Esophagus squamous epithelium (tissue), 5 donors: ENCODE results near the gene DOHH. TPM values are rescaled to one million over a fixed set of nuclear protein-coding genes. Genes with fewer than 3 reads are reported as not detected.
A peak's percentile ranks its signal among the peaks of the same experiment; 100 is the strongest.

Source experiments
- DNase-seq: peaks from one replicate; lab custom pipeline; 2025; lab: John Stamatoyannopoulos, UW
- H3K27ac ChIP-seq, 4 donors: fragments of 200-600 bp; sonication (generic); one replicate each; pipeline ENCODE4 v1.5.1; 2016 to 2019; ENCODE audit warnings: mild to moderate bottlenecking in 1 of 4
- H3K27me3 ChIP-seq, 4 donors: fragments of 200-600 bp; sonication (generic); 1 replicate in 3 of 4; 2 replicates in 1 of 4; pipeline versions ENCODE4 v1.5.1 to v1.6.0; 2017 to 2021; ENCODE audit warnings: antibody characterized with exemption in 1 of 4
- H3K36me3 ChIP-seq, 3 donors: fragments of 200-600 bp; sonication (generic); one replicate each; pipeline ENCODE4 v1.5.1; 2016 to 2019
- H3K4me1 ChIP-seq, 3 donors: fragments of 200-600 bp; sonication (generic); one replicate each; pipeline ENCODE4 v1.5.1; 2017 to 2019
- H3K4me3 ChIP-seq, 4 donors: fragments of 200-600 bp; sonication (generic); 1 replicate in 3 of 4; 2 replicates in 1 of 4; pipeline ENCODE4 v1.5.1; 2016 to 2019; ENCODE audit warnings: mild to moderate bottlenecking in 2 of 4, moderate library complexity in 1 of 4
- H3K9me3 ChIP-seq, 3 donors: fragments of 200-600 bp; sonication (generic); one replicate each; pipeline ENCODE4 v1.5.1; 2016 to 2019
- POLR2A ChIP-seq, 4 donors: fragments of 450-650 bp; IDR thresholded peaks; one replicate each; pipeline ENCODE4 v1.6.1; 2017; ENCODE audit warnings: antibody characterized with exemption in 4 of 4, mild to moderate bottlenecking in 4 of 4, moderate library complexity in 3 of 4
- WGBS, 2 donors: methylation state at CpG; one replicate each; pipeline ENCODE4 v1.1.5; 2018; 5-methylcytosine and 5-hydroxymethylcytosine counted together
- intact Hi-C: fragments of 100-400 bp; cut with DNase I; formaldehyde crosslinking; loops from one replicate; pipeline ENCODE4 v1.15.0; 2022
- total RNA-seq, 4 donors: library from RNA; depleted of rRNA; stranded (reverse); fragments of >200 nt; gene quantifications; one replicate each; pipeline ENCODE4 v1.1.0, GENCODE V29; 2016
- TF ChIP-seq, protein P1 (sequence below), 6 experiments: fragments of 450-650 bp in 4 of 6; fragments of 200-600 bp in 2 of 6; sonication (generic) in 2 of 6; IDR thresholded peaks; one replicate each; pipeline ENCODE4 v1.5.1; 2016 to 2019; ENCODE audit warnings: antibody characterized with exemption in 6 of 6, mild to moderate bottlenecking in 4 of 6, moderate library complexity in 4 of 6
- donor health status: DM: yes; HTN: yes; CAD: no.

The DOHH gene
- total RNA-seq, 4 donors from 2014 or later: 21.0 to 29.5 (median 26.4) TPM

DNA sequence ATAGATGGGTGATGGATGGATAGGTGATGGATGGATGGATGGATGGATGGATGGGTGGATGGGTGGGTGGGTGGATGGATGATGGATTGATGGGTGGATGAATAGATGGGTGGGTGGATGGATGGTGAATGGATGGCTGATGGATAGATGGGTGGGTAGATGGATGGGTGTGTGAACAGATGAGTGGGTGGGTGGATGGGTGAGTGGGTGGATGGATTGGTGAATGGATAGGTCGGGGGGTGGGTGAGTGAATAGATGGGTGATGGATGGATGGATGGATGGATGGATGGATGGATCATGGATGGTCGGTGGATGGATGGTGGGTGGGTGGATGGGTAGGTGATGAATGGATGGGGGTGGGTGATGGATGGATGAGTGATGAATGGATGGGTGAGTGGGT lies 23.6 kb downstream of the DOHH start:
- H3K4me3 ChIP-seq: no peak overlapping the region
- peaks cover 0 to 57% (median 4%) of the 10 kb centered on the region in 4 donors for H3K27me3 ChIP-seq
- no peaks in the 10 kb centered on the region for H3K36me3 ChIP-seq
- WGBS, 2 donors: 72 to 83% methylated on average over 2 of the region's 2 CpGs
- TF ChIP-seq, protein P1, sequence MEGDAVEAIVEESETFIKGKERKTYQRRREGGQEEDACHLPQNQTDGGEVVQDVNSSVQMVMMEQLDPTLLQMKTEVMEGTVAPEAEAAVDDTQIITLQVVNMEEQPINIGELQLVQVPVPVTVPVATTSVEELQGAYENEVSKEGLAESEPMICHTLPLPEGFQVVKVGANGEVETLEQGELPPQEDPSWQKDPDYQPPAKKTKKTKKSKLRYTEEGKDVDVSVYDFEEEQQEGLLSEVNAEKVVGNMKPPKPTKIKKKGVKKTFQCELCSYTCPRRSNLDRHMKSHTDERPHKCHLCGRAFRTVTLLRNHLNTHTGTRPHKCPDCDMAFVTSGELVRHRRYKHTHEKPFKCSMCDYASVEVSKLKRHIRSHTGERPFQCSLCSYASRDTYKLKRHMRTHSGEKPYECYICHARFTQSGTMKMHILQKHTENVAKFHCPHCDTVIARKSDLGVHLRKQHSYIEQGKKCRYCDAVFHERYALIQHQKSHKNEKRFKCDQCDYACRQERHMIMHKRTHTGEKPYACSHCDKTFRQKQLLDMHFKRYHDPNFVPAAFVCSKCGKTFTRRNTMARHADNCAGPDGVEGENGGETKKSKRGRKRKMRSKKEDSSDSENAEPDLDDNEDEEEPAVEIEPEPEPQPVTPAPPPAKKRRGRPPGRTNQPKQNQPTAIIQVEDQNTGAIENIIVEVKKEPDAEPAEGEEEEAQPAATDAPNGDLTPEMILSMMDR (IDR thresholded peaks at IDR 0.05): no peak
- no peak for TF ChIP-seq POLR2A (IDR thresholded peaks at IDR 0.05)
- H3K9me3 ChIP-seq: no peaks in the 10 kb centered on the region
- DNase-seq: no peak
- H3K27ac ChIP-seq: no peak overlapping the region
- intact Hi-C loops: loop anchor here (5.0 kb wide), 1 partner anchor 155 kb away; no protein-coding TSS in a partner anchor
- H3K4me1 ChIP-seq: peaks cover 0 to 12% (median 7%) of the 10 kb centered on the region in 3 donors

DNA sequence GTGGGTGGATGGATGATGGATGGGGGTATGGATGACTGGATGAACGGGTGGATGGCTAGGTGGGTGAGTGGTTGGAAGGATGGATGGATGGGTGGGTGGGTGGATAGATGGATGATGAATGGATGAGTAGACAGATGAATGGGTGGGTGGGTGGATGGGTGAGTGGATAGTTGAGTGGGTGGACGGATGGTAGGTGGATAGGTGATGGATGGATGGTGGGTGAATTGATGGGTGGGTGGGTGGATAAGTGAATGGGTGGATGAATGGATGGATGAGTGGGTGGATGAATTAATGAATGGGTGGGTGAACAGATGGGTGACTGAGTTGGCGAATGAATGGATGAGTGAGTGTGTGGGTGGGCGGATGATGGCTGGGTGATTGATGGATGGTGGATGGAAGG lies 25.0 kb downstream of the DOHH start:
- no peaks in the 10 kb centered on the region for H3K36me3 ChIP-seq
- H3K4me1 ChIP-seq: peaks cover 0 to 15% (median 7%) of the 10 kb centered on the region in 3 donors
- TF ChIP-seq, protein P1 (IDR thresholded peaks at IDR 0.05): no peak
- no peak for TF ChIP-seq POLR2A (IDR thresholded peaks at IDR 0.05)
- H3K4me3 ChIP-seq: no peak overlapping the region
- H3K27ac ChIP-seq: no peak overlapping the region
- H3K27me3 ChIP-seq: peaks cover 0 to 43% (median 0%) of the 10 kb centered on the region in 4 donors
- no peaks in the 10 kb centered on the region for H3K9me3 ChIP-seq
- WGBS, 2 donors: 62 to 64% methylated on average over 4 of the region's 4 CpGs
- intact Hi-C loops: loop anchor here (5.0 kb wide), 1 partner anchor 153 kb away; no protein-coding TSS in a partner anchor
- no peak for DNase-seq

DNA sequence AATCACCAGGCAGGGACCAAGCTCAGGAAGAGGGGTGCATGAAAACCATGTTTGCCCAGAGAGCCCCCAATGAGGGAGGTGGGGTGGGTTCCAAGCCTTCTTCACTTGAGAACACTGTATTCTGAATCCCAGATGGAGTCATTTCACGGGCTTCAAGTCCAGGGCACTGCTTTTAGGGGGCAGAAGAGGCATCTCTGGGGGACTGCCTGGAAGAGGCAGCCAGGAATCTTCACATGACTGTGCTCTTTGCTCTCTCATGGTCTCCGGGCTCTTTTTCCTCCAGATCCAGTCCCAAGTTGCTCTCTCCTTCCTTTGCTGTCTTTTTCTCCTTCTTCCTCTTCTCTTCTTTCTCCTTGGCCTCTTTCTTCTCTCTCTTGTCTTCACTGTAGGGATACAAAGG lies 25.9 kb downstream of the DOHH start:
- no peak for TF ChIP-seq POLR2A (IDR thresholded peaks at IDR 0.05)
- TF ChIP-seq, protein P1 (IDR thresholded peaks at IDR 0.05): no peak
- Histone ChIP-seq H3K4me3 (no peak overlapping the region), H3K27me3 (peaks cover 0 to 35% (median 0%) of the 10 kb centered on the region in 4 donors), H3K27ac (no peak overlapping the region), H3K36me3 (no peaks in the 10 kb centered on the region), H3K9me3 (no peaks in the 10 kb centered on the region), H3K4me1 (peaks cover 0 to 14% (median 7%) of the 10 kb centered on the region in 3 donors)
- DNase-seq: no peak
- 53 to 69% methylated on average over 2 of the region's 2 CpGs for WGBS, 2 donors
- intact Hi-C loops: loop anchor here (5.0 kb wide), 1 partner anchor 152 kb away; no protein-coding TSS in a partner anchor

DNA sequence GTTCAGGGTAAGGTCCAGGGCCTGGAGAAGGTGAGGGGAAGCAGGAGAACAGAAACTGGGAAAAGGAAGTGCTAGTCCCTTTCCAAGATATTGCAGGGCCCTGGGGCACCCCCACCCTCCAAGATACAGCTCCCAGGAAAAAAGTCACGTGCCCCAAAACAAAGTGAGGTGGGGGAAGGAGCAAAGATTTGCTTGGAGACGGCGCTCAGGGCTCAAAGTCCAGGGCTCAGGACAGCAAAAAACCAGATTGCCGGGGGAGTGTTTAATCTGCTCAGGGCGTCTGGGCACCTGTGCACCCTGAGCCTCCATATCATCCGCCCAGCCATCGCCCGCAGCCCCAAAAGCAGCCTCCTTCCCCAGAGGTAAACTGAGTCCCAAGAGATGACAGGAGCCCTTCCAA lies 26.5 kb downstream of the DOHH start:
- H3K27me3 ChIP-seq: peaks cover 0 to 29% (median 0%) of the 10 kb centered on the region in 4 donors
- no peak overlapping the region for H3K27ac ChIP-seq
- intact Hi-C loops: no loop called here
- H3K4me3 ChIP-seq: no peak overlapping the region
- no peaks in the 10 kb centered on the region for H3K36me3 ChIP-seq
- WGBS, 2 donors: 52 to 58% methylated on average over 4 to 7 of the region's 8 CpGs
- no peak for DNase-seq
- no peaks in the 10 kb centered on the region for H3K9me3 ChIP-seq
- no peak for TF ChIP-seq POLR2A (IDR thresholded peaks at IDR 0.05)
- TF ChIP-seq, protein P1 (IDR thresholded peaks at IDR 0.05): no peak
- peaks cover 0 to 20% (median 5%) of the 10 kb centered on the region in 3 donors for H3K4me1 ChIP-seq

DNA sequence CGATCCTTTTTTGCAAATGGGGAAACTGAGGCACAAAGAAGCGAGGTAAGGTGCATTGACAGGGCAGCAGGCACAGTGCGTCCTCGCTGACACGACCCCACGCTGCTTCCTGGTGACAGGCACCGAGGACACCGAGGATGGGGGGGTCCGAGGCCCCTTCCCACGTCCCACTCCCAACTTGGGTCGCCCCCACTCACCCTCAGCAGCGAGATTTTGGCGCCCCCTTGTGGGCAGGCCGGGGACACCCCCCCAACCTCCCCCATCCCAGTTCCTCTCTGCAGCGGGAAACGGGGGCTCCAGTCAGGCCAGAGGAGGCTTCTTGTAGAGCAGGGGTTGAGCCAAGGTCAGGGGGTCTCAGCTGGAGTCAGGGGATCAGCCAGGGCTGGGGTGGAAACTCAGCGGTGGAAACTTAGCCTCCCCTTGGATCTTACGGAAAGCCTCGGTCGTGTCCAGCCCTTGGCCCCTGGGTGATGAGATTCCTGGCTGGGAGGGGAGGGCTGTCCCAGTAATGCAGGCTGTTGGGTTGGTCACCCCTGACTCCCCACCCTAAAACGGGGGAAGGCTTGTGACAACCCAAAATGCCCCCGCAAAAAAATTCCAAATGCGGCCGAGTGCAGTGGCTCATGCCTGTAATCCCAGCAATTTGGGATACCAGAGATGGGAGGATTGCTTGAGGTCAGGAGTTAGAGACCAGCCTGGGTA lies 28.4 kb downstream of the DOHH start:
- DNase-seq: no peak
- no peak for TF ChIP-seq POLR2A (IDR thresholded peaks at IDR 0.05)
- TF ChIP-seq, protein P1 (IDR thresholded peaks at IDR 0.05): peak; percentile 62 to 83 (median 72)
- H3K36me3 ChIP-seq: peaks cover 0 to 4% (median 0%) of the 10 kb centered on the region in 3 donors
- H3K9me3 ChIP-seq: no peaks in the 10 kb centered on the region
- peaks cover 0 to 21% (median 0%) of the 10 kb centered on the region in 4 donors for H3K27me3 ChIP-seq
- no peak overlapping the region for H3K4me3 ChIP-seq
- intact Hi-C loops: no loop called here
- WGBS, 2 donors: 23 to 48% methylated on average over 9 to 13 of the region's 24 CpGs
- H3K4me1 ChIP-seq: peaks cover 0 to 38% (median 0%) of the 10 kb centered on the region in 3 donors
- no peak overlapping the region for H3K27ac ChIP-seq
